ENCODE measurements around the gene HDGFL3. TPM values are rescaled to one million over a fixed set of nuclear protein-coding genes. Genes with fewer than 3 reads are reported as not detected.
A peak's percentile ranks its signal among the peaks of the same experiment; 100 is the strongest.
"Not testable (repeated sequence)": the region's sequence is repeated elsewhere in the genome, so short reads cannot be mapped to it uniquely, and the experiment has no call there.

The HDGFL3 gene
- total RNA-seq, 4 donors from 2014 or later: 3.7 to 47.7 (median 17.1) TPM

- no peak for TF ChIP-seq CTCF (IDR thresholded peaks at IDR 0.05)
- intact Hi-C loops (cut with DNase I): no loop called here
- Histone ChIP-seq H3K27me3 (peaks cover 0 to 10% (median 0%) of the 10 kb centered on the region in 4 donors), H3K4me1 (no peaks in the 10 kb centered on the region), H3K4me3 (no peak overlapping the region), H3K27ac (no peak overlapping the region), H3K9me3 (no peaks in the 10 kb centered on the region), H3K36me3 (no peaks in the 10 kb centered on the region)
- no peak for DNase-seq
- WGBS, 2 donors: 54 to 55% methylated on average over 4 to 5 of the region's 5 CpGs
Observed at GRCh38 chr15:83094583-83094982, 113.0 kb downstream of the HDGFL3 start.

- Histone ChIP-seq H3K27me3 (peaks cover 0 to 8% (median 0%) of the 10 kb centered on the region in 4 donors), H3K9me3 (no peaks in the 10 kb centered on the region), H3K4me1 (no peaks in the 10 kb centered on the region), H3K27ac (peak overlapping the region in 3 of 4 donors; percentile 34 to 75 (median 46)), H3K36me3 (no peaks in the 10 kb centered on the region), H3K4me3 (no peak overlapping the region)
- 55 to 60% methylated on average over 3 to 4 of the region's 4 CpGs for WGBS, 2 donors
- intact Hi-C loops (cut with DNase I): no loop called here
- TF ChIP-seq POLR2A (IDR thresholded peaks at IDR 0.05): peak in 2 of 4 donors; percentile 36 to 44
- no peak for TF ChIP-seq CTCF (IDR thresholded peaks at IDR 0.05)
- peak; percentile 25 for DNase-seq
Observed at GRCh38 chr15:83092309-83092976, 115.2 kb downstream of the HDGFL3 start.

- intact Hi-C loops (cut with DNase I); H3K4me1 ChIP-seq; H3K36me3 ChIP-seq; H3K4me3 ChIP-seq; H3K27me3 ChIP-seq; DNase-seq; H3K9me3 ChIP-seq: not testable (repeated sequence)
- WGBS, 2 donors: 75 to 81% methylated on average over 3 of the region's 3 CpGs
- peak overlapping the region in 3 of 4 donors; percentile 7 to 75 (median 46) for H3K27ac ChIP-seq
Observed at GRCh38 chr15:83091965-83092308, 115.7 kb downstream of the HDGFL3 start.

GRCh38 chr15:83090465-83090864 lies 117.2 kb downstream of the HDGFL3 start:
- H3K4me3 ChIP-seq: no peak overlapping the region
- H3K36me3 ChIP-seq: no peaks in the 10 kb centered on the region
- no peak for DNase-seq
- 53 to 57% methylated on average over 4 of the region's 4 CpGs for WGBS, 2 donors
- no peak overlapping the region for H3K27ac ChIP-seq
- intact Hi-C loops (cut with DNase I): no loop called here
- TF ChIP-seq POLR2A (IDR thresholded peaks at IDR 0.05) (no peak), CTCF (IDR thresholded peaks at IDR 0.05) (no peak)
- H3K4me1 ChIP-seq: no peaks in the 10 kb centered on the region
- no peaks in the 10 kb centered on the region for H3K27me3 ChIP-seq
- H3K9me3 ChIP-seq: no peaks in the 10 kb centered on the region

GRCh38 chr15:83088876-83089275 lies 118.7 kb downstream of the HDGFL3 start:
- Histone ChIP-seq H3K9me3 (no peaks in the 10 kb centered on the region), H3K4me3 (no peak overlapping the region), H3K4me1 (no peaks in the 10 kb centered on the region), H3K27me3 (no peaks in the 10 kb centered on the region), H3K36me3 (no peaks in the 10 kb centered on the region), H3K27ac (no peak overlapping the region)
- 72 to 79% methylated on average over 2 of the region's 2 CpGs for WGBS, 2 donors
- TF ChIP-seq CTCF (IDR thresholded peaks at IDR 0.05) (no peak), POLR2A (IDR thresholded peaks at IDR 0.05) (no peak)
- DNase-seq: no peak
- intact Hi-C loops (cut with DNase I): no loop called here

- no peak overlapping the region for H3K4me3 ChIP-seq
- H3K4me1 ChIP-seq: no peaks in the 10 kb centered on the region
- intact Hi-C loops (cut with DNase I): no loop called here
- no peaks in the 10 kb centered on the region for H3K9me3 ChIP-seq
- H3K27me3 ChIP-seq: peaks cover 0 to 6% (median 0%) of the 10 kb centered on the region in 4 donors
- no peak for DNase-seq
- no peaks in the 10 kb centered on the region for H3K36me3 ChIP-seq
- 61 to 88% methylated on average over 2 of the region's 2 CpGs for WGBS, 2 donors
- H3K27ac ChIP-seq: no peak overlapping the region
- TF ChIP-seq POLR2A (IDR thresholded peaks at IDR 0.05) (no peak), CTCF (IDR thresholded peaks at IDR 0.05) (no peak)
Observed at GRCh38 chr15:83087576-83087975, 120.0 kb downstream of the HDGFL3 start.

GRCh38 chr15:83085864-83086552 lies 121.6 kb downstream of the HDGFL3 start:
- H3K27me3 ChIP-seq; H3K4me3 ChIP-seq; H3K9me3 ChIP-seq; intact Hi-C loops (cut with DNase I); H3K36me3 ChIP-seq; DNase-seq; H3K4me1 ChIP-seq; H3K27ac ChIP-seq: not testable (repeated sequence)
- 82 to 92% methylated on average over 7 to 8 of the region's 8 CpGs for WGBS, 2 donors

GRCh38 chr15:83085461-83085860 lies 122.2 kb downstream of the HDGFL3 start:
- H3K36me3 ChIP-seq; H3K27ac ChIP-seq; DNase-seq; H3K27me3 ChIP-seq; intact Hi-C loops (cut with DNase I); H3K9me3 ChIP-seq; H3K4me1 ChIP-seq; H3K4me3 ChIP-seq: not testable (repeated sequence)
- WGBS, 2 donors: 80 to 92% methylated on average over 3 of the region's 3 CpGs

All from esophagus squamous epithelium (tissue), 5 donors.